K562 (cell line): ENCODE data around the gene TULP4. TPM values are rescaled to one million over a fixed set of nuclear protein-coding genes. Genes with fewer than 3 reads are reported as not detected.

Source experiments
- BCOR ChIP-seq: fragments of 450-650 bp; IDR thresholded peaks from 2 replicates; pipeline ENCODE4 v1.6.1; 2016
- CEBPG ChIP-seq, 3 experiments: fragments of 200-800 bp in 1 of 3; sonication (Bioruptor generic) in 1 of 3; sonication (generic) in 1 of 3; formaldehyde crosslinking in 1 of 3; IDR thresholded peaks in 2 of 3; conservative IDR thresholded peaks in 1 of 3; 2 replicates each; pipeline versions ENCODE4 v1.6.1 to v1.8.0; 2016 to 2022; ENCODE audit warnings: missing compliant biosample characterization in 2 of 3, missing genetic modification characterization in 2 of 3, mild to moderate bottlenecking in 1 of 3, missing genetic modification reagents in 1 of 3
- ETV5 ChIP-seq: sonication (generic); formaldehyde crosslinking; IDR thresholded peaks from 2 replicates; pipeline ENCODE4 v1.4.0; 2020; ENCODE audit warnings: low read depth, mild to moderate bottlenecking, missing genetic modification reagents
- MYNN ChIP-seq, 2 experiments: sonication (generic); formaldehyde crosslinking in 1 of 2; IDR thresholded peaks; 2 replicates each; pipeline versions ENCODE4 v1.5.0 to v1.6.1; 2016 to 2020; ENCODE audit warnings: antibody characterized with exemption in 1 of 2, missing genetic modification reagents in 1 of 2
- PML ChIP-seq: IDR thresholded peaks from 2 replicates; pipeline ENCODE4 v1.6.1; 2012; ENCODE audit warnings: low read length, inconsistent platforms
- XRCC4 ChIP-seq: IDR thresholded peaks from one replicate; pipeline ENCODE4 v1.6.1; 2011; ENCODE audit not compliant: insufficient read depth, insufficient read length; ENCODE audit errors: extremely low read depth
- ZFPM2 ChIP-seq: fragments of 250-450 bp; sonication (Bioruptor Pico); IDR thresholded peaks from 2 replicates; pipeline ENCODE4 v1.5.1; 2022; ENCODE audit warnings: mild to moderate bottlenecking
- ZNF324 ChIP-seq: fragments of 250-450 bp; sonication (Bioruptor Pico); IDR thresholded peaks from 2 replicates; pipeline ENCODE4 v1.4.0; 2020; ENCODE audit warnings: mild to moderate bottlenecking
- polyA plus RNA-seq, 8 experiments: library from polyadenylated mRNA; depleted of rRNA in 4 of 8; stranded (reverse) in 5 of 8; unstranded in 3 of 8; fragments of >200 nt; fragmentation: Nextera tagmentation in 2 of 8; fragmentation: Illumina TruSeq in 1 of 8; extraction: Ambion mirVana in 2 of 8; extraction: Trizol in 1 of 8; gene quantifications; 2 replicates each; pipeline versions ENCODE4 v1.2.1 to v1.2.3, GENCODE V29; 2011 to 2014; ENCODE audit warnings: inconsistent platforms in 1 of 8, missing spikeins in 1 of 8
- total RNA-seq, 7 experiments: library from RNA; depleted of rRNA in 6 of 7; stranded (reverse); fragments of >200 nt in 6 of 7; fragmentation: Illumina TruSeq in 2 of 7; extraction: Trizol in 2 of 7; gene quantifications; 2 replicates each; pipeline versions ENCODE4 v1.2.1 to v1.2.3, GENCODE V29; 2011 to 2021; ENCODE audit warnings: low replicate concordance in 1 of 7
- TF ChIP-seq, protein P1 (sequence below): fragments of 200-800 bp; sonication (Bioruptor generic); IDR thresholded peaks from 2 replicates; pipeline ENCODE4 v1.6.1; 2017; ENCODE audit warnings: missing genetic modification characterization, missing compliant biosample characterization
- TF ChIP-seq, protein P2 (sequence below), 2 experiments: fragments of 450-650 bp in 1 of 2; sonication (generic) in 1 of 2; formaldehyde crosslinking in 1 of 2; IDR thresholded peaks in 1 of 2; conservative IDR thresholded peaks in 1 of 2; 2 replicates each; pipeline versions ENCODE4 v1.6.1 to v1.8.1; 2016 to 2023; ENCODE audit warnings: mild to moderate bottlenecking in 2 of 2, moderate library complexity in 2 of 2, inconsistent platforms in 1 of 2, missing genetic modification reagents in 1 of 2
- TF ChIP-seq, protein P3 (sequence below), 2 experiments: fragments of 450-650 bp; IDR thresholded peaks; 2 replicates each; pipeline ENCODE4 v1.6.1; 2016
- TF ChIP-seq, protein P4 (sequence below): sonication (generic); formaldehyde crosslinking; IDR thresholded peaks from 2 replicates; pipeline ENCODE4 v1.8.0; 2022; ENCODE audit warnings: mild to moderate bottlenecking, missing genetic modification reagents
- TF ChIP-seq, protein P5 (sequence below): fragments of 250-450 bp; sonication (Bioruptor Pico); IDR thresholded peaks from 2 replicates; pipeline ENCODE4 v1.9.0; 2021; ENCODE audit warnings: mild to moderate bottlenecking
- TF ChIP-seq, protein P6 (sequence below): sonication (generic); formaldehyde crosslinking; IDR thresholded peaks from 2 replicates; pipeline ENCODE4 v1.8.0; 2022; ENCODE audit warnings: missing genetic modification reagents, mild to moderate bottlenecking, borderline replicate concordance

The TULP4 gene
- total and polyA plus RNA-seq, 9 of the 15 experiments (the other 6 are each of a cell fraction or from before 2014, with no cell fraction given): 1.2 to 50.4 (median 11.0) TPM

DNA sequence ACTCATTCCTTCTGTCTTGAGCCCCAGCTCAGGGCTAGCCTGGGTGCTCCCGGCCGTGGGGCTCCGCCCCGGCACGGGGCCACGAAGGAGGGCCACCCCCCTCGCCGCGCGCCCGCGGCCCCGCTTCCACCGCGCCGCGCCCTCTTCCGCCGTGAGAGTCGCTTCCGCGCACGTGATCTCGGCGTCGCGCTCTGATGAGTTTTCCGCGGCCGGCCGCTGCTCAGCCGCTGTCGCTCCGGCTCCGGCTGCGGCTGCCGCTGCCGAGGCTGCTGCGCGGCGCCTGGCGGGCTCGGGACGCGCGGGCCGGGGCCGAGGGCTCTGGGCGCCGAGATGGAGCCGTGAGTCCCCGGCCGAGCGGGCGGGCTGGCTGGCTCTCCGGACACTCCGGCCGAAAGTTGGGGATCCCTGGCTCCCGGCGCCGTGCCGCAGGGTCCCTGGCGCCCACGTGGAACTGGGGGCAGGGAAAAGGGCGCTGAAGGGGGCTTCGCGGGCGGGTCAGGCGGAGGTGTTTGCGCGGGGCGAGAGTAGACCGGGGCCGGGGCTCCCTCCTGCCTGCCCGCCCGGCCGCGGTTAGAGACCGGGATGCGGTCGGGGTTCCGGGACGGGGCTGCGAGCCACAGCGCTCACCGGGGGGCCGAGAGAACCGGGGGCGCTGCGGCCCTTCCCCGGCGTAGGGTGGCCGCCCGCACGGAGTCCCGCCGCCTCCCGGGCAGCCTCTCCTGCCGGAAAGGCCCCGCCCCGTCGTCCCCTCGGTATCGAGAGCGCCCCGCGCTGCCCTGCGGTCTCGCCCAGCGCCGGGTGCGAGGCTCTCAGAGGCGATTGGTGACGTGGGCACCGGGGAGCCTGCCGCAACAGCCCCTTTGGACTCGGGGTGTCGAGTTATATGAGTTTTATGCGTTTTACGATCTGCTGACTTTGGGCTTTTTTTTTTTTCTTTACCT, 247.9 kb downstream of the TULP4 start, which contains the start of gene TMEM181 (continued):
- TF ChIP-seq, protein P1, sequence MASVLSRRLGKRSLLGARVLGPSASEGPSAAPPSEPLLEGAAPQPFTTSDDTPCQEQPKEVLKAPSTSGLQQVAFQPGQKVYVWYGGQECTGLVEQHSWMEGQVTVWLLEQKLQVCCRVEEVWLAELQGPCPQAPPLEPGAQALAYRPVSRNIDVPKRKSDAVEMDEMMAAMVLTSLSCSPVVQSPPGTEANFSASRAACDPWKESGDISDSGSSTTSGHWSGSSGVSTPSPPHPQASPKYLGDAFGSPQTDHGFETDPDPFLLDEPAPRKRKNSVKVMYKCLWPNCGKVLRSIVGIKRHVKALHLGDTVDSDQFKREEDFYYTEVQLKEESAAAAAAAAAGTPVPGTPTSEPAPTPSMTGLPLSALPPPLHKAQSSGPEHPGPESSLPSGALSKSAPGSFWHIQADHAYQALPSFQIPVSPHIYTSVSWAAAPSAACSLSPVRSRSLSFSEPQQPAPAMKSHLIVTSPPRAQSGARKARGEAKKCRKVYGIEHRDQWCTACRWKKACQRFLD (CRISPR knock-in tag): peak; percentile 82
- TF ChIP-seq ETV5 (CRISPR knock-in tag) (peak; percentile 57; the same call in 1 of the 2 replicates), ZNF324 (CRISPR knock-in tag) (no peak), ZFPM2 (CRISPR knock-in tag) (0 out of 2 replicates have a peak, but pooled peaks have one; percentile 56), XRCC4 (no peak), PML (0 out of 2 replicates have a peak, but pooled peaks have one; percentile 74), CEBPG (CRISPR knock-in tag; IDR thresholded peaks at IDR 0.05) (no peak), CEBPG (tag; conservative IDR thresholded peaks at IDR 0.05 in 1 of 2, IDR thresholded peaks at IDR 0.05 in 1 of 2) (no peak), BCOR (0 out of 2 replicates have a peak, but pooled peaks have one; percentile 8), MYNN (IDR thresholded peaks at IDR 0.05) (no peak), MYNN (CRISPR knock-in tag; IDR thresholded peaks at IDR 0.05) (no peak)
- TF ChIP-seq, protein P2, sequence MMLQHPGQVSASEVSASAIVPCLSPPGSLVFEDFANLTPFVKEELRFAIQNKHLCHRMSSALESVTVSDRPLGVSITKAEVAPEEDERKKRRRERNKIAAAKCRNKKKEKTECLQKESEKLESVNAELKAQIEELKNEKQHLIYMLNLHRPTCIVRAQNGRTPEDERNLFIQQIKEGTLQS (IDR thresholded peaks at IDR 0.05): no peak
- TF ChIP-seq, protein P2 (CRISPR knock-in tag; conservative IDR thresholded peaks at IDR 0.05): no peak
- TF ChIP-seq, protein P3, sequence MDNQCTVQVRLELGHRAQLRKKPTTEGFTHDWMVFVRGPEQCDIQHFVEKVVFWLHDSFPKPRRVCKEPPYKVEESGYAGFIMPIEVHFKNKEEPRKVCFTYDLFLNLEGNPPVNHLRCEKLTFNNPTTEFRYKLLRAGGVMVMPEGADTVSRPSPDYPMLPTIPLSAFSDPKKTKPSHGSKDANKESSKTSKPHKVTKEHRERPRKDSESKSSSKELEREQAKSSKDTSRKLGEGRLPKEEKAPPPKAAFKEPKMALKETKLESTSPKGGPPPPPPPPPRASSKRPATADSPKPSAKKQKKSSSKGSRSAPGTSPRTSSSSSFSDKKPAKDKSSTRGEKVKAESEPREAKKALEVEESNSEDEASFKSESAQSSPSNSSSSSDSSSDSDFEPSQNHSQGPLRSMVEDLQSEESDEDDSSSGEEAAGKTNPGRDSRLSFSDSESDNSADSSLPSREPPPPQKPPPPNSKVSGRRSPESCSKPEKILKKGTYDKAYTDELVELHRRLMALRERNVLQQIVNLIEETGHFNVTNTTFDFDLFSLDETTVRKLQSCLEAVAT (IDR thresholded peaks at IDR 0.05): 0 out of 4 replicates have a peak, but pooled peaks of 1 of the 2 experiments have one; percentile 12
- TF ChIP-seq, protein P4, sequence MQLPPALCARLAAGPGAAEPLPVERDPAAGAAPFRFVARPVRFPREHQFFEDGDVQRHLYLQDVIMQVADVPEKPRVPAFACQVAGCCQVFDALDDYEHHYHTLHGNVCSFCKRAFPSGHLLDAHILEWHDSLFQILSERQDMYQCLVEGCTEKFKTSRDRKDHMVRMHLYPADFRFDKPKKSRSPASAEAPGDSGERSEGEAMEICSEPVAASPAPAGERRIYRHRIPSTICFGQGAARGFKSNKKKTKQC: no peak
- TF ChIP-seq, protein P5, sequence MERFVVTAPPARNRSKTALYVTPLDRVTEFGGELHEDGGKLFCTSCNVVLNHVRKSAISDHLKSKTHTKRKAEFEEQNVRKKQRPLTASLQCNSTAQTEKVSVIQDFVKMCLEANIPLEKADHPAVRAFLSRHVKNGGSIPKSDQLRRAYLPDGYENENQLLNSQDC (CRISPR knock-in tag): no peak
- TF ChIP-seq, protein P6, sequence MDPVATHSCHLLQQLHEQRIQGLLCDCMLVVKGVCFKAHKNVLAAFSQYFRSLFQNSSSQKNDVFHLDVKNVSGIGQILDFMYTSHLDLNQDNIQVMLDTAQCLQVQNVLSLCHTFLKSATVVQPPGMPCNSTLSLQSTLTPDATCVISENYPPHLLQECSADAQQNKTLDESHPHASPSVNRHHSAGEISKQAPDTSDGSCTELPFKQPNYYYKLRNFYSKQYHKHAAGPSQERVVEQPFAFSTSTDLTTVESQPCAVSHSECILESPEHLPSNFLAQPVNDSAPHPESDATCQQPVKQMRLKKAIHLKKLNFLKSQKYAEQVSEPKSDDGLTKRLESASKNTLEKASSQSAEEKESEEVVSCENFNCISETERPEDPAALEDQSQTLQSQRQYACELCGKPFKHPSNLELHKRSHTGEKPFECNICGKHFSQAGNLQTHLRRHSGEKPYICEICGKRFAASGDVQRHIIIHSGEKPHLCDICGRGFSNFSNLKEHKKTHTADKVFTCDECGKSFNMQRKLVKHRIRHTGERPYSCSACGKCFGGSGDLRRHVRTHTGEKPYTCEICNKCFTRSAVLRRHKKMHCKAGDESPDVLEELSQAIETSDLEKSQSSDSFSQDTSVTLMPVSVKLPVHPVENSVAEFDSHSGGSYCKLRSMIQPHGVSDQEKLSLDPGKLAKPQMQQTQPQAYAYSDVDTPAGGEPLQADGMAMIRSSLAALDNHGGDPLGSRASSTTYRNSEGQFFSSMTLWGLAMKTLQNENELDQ (CRISPR knock-in tag): no peak
